H1 (cell line): ENCODE data around the gene GFOD1. TPM values are rescaled to one million over a fixed set of nuclear protein-coding genes. Genes with fewer than 3 reads are reported as not detected.

Source experiments
- HDAC6 ChIP-seq: IDR thresholded peaks from one replicate; pipeline ENCODE4 v1.7.1; 2012; ENCODE audit warnings: low read depth, mild to moderate bottlenecking, inconsistent platforms, low read length, moderate library complexity
- NRF1 ChIP-seq: IDR thresholded peaks from 2 replicates; pipeline ENCODE4 v1.6.1; 2011; ENCODE audit warnings: mild to moderate bottlenecking, low read depth, low read length, improper control_type of control experiment
- SP1 ChIP-seq: IDR thresholded peaks from 2 replicates; pipeline ENCODE4 v1.6.1; 2011; ENCODE audit warnings: low read depth, low read length
- TAF1 ChIP-seq: IDR thresholded peaks from 2 replicates; pipeline ENCODE4 v1.6.1; 2011; ENCODE audit warnings: mild to moderate bottlenecking, low read depth, low read length
- polyA plus RNA-seq, 7 experiments: library from polyadenylated mRNA; depleted of rRNA in 3 of 7; stranded (reverse) in 5 of 7; unstranded in 2 of 7; fragments of >200 nt in 5 of 7; fragments of 200-250 nt in 2 of 7; gene quantifications; 1 replicate in 5 of 7; 2 replicates in 1 of 7; 4 replicates in 1 of 7; pipeline versions ENCODE4 v1.2.1 to v1.2.3, GENCODE V29; 2011 to 2013; ENCODE audit warnings: missing spikeins in 2 of 7, mixed read lengths in 2 of 7
- total RNA-seq: library from RNA; stranded (reverse); fragmentation: NEBNext Ultra II Directional; extraction: Animal tissue kit (Norgen Biotek cat#: 25700); gene quantifications from 2 replicates; pipeline ENCODE4 v1.2.1, GENCODE V29; 2021
- TF ChIP-seq, protein P1 (sequence below): fragments of 300-600 bp; sonication (generic); IDR thresholded peaks from 2 replicates; pipeline ENCODE4 v1.7.1; 2012; ENCODE audit warnings: low read length, moderate library complexity, mild to moderate bottlenecking, inconsistent platforms; ENCODE audit not compliant: insufficient replicate concordance
- TF ChIP-seq, protein P2 (sequence below): IDR thresholded peaks from 2 replicates; pipeline ENCODE4 v1.6.1; 2012; ENCODE audit warnings: inconsistent platforms

Gene GFOD1
- total and polyA plus RNA-seq, 2 of the 8 experiments (the other 6 are each of a cell fraction or from before 2014, with no cell fraction given) = 2.5 to 8.8 TPM

DNA sequence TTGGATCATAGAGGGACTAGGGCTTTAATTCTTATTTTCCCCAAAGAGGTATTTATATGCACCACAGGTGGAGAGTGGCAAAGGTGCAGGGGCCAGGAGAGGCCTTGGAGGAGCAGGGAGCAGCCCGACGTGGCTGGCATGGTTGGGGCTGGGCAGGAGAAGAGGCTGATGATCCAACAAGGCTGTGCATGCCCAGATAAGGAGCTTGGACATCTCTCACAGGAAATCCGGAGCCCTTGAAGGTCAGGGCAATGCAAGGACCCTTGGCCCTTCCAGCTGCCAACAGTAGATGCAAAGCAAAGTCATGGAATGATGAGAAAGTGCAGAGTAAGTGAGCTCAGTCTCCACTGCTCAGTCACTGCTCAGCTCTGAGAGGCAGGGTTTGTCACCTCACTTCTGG, 47.1 kb upstream of the GFOD1 start (continued):
- TF ChIP-seq, protein P1, sequence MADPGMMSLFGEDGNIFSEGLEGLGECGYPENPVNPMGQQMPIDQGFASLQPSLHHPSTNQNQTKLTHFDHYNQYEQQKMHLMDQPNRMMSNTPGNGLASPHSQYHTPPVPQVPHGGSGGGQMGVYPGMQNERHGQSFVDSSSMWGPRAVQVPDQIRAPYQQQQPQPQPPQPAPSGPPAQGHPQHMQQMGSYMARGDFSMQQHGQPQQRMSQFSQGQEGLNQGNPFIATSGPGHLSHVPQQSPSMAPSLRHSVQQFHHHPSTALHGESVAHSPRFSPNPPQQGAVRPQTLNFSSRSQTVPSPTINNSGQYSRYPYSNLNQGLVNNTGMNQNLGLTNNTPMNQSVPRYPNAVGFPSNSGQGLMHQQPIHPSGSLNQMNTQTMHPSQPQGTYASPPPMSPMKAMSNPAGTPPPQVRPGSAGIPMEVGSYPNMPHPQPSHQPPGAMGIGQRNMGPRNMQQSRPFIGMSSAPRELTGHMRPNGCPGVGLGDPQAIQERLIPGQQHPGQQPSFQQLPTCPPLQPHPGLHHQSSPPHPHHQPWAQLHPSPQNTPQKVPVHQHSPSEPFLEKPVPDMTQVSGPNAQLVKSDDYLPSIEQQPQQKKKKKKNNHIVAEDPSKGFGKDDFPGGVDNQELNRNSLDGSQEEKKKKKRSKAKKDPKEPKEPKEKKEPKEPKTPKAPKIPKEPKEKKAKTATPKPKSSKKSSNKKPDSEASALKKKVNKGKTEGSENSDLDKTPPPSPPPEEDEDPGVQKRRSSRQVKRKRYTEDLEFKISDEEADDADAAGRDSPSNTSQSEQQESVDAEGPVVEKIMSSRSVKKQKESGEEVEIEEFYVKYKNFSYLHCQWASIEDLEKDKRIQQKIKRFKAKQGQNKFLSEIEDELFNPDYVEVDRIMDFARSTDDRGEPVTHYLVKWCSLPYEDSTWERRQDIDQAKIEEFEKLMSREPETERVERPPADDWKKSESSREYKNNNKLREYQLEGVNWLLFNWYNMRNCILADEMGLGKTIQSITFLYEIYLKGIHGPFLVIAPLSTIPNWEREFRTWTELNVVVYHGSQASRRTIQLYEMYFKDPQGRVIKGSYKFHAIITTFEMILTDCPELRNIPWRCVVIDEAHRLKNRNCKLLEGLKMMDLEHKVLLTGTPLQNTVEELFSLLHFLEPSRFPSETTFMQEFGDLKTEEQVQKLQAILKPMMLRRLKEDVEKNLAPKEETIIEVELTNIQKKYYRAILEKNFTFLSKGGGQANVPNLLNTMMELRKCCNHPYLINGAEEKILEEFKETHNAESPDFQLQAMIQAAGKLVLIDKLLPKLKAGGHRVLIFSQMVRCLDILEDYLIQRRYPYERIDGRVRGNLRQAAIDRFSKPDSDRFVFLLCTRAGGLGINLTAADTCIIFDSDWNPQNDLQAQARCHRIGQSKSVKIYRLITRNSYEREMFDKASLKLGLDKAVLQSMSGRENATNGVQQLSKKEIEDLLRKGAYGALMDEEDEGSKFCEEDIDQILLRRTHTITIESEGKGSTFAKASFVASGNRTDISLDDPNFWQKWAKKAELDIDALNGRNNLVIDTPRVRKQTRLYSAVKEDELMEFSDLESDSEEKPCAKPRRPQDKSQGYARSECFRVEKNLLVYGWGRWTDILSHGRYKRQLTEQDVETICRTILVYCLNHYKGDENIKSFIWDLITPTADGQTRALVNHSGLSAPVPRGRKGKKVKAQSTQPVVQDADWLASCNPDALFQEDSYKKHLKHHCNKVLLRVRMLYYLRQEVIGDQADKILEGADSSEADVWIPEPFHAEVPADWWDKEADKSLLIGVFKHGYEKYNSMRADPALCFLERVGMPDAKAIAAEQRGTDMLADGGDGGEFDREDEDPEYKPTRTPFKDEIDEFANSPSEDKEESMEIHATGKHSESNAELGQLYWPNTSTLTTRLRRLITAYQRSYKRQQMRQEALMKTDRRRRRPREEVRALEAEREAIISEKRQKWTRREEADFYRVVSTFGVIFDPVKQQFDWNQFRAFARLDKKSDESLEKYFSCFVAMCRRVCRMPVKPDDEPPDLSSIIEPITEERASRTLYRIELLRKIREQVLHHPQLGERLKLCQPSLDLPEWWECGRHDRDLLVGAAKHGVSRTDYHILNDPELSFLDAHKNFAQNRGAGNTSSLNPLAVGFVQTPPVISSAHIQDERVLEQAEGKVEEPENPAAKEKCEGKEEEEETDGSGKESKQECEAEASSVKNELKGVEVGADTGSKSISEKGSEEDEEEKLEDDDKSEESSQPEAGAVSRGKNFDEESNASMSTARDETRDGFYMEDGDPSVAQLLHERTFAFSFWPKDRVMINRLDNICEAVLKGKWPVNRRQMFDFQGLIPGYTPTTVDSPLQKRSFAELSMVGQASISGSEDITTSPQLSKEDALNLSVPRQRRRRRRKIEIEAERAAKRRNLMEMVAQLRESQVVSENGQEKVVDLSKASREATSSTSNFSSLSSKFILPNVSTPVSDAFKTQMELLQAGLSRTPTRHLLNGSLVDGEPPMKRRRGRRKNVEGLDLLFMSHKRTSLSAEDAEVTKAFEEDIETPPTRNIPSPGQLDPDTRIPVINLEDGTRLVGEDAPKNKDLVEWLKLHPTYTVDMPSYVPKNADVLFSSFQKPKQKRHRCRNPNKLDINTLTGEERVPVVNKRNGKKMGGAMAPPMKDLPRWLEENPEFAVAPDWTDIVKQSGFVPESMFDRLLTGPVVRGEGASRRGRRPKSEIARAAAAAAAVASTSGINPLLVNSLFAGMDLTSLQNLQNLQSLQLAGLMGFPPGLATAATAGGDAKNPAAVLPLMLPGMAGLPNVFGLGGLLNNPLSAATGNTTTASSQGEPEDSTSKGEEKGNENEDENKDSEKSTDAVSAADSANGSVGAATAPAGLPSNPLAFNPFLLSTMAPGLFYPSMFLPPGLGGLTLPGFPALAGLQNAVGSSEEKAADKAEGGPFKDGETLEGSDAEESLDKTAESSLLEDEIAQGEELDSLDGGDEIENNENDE = no peak
- TF ChIP-seq NRF1 (no peak), TAF1 (no peak), HDAC6 (no peak), SP1 (no peak)
- TF ChIP-seq, protein P2, sequence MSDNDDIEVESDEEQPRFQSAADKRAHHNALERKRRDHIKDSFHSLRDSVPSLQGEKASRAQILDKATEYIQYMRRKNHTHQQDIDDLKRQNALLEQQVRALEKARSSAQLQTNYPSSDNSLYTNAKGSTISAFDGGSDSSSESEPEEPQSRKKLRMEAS = no peak
- TF ChIP-seq, all 59 proteins: peak for 0
